K562 (cell line): ENCODE results near the gene CFAP54. TPM values are rescaled to one million over a fixed set of nuclear protein-coding genes. Genes with fewer than 3 reads are reported as not detected.
A peak's percentile ranks its signal among the peaks of the same experiment; 100 is the strongest.

Source experiments
- ATAC-seq: fragments of 200-7000 bp; cut with Tn5 transposase; 3 replicates; pipeline ENCODE4 v1.9.1; 2020; ENCODE audit warnings: moderate library complexity
- BruUV-seq: library from RNA; stranded (reverse); fragments of 400-500 nt; replicated peaks from 2 replicates; lab custom pipeline; 2021; lab: Mats Ljungman, UMichigan
- CTCF ChIA-PET: fragments of 300-600 bp; formaldehyde crosslinking; extraction: SDS; loops from one replicate; lab custom pipeline; 2021; ENCODE audit warnings: low intra/inter-chr PET ratio; lab: Yijun Ruan, JAX
- POLR2A ChIA-PET: fragments of 300-600, 350-650 bp; sonication (Branson Sonifier 250); formaldehyde crosslinking; extraction: SDS; loops from one replicate; lab custom pipeline; 2021; ENCODE audit warnings: antibody characterized with exemption, inconsistent platforms; lab: Yijun Ruan, JAX
- DNase-seq, 4 experiments: peaks; one replicate each; pipeline versions ENCODE4 v3.0.0 to v3.0.0-alpha.2; 2011 to 2018; ENCODE audit warnings: low spot score in 3 of 4, mixed read lengths in 3 of 4; ENCODE audit errors: extremely low read depth in 1 of 4
- FAIRE-seq: peaks from 2 replicates; lab custom pipeline; 2011; peaks lifted over from hg19 to GRCh38; lab: Jason Lieb, UNC
- H2AFZ ChIP-seq: 2 replicates; pipeline ENCODE4 v1.6.0; 2011; ENCODE audit warnings: low read depth, low read length, control low read depth, inconsistent platforms
- H3K27ac ChIP-seq: fragments of 200-600 bp; 3 replicates; pipeline ENCODE4 v1.8.0; 2011; ENCODE audit warnings: low read depth, mild to moderate bottlenecking, control low read depth, inconsistent platforms, low read length, moderate library complexity, mixed read lengths; ENCODE audit errors: extremely low read depth
- H3K27me3 ChIP-seq, 2 experiments: fragments of 300-600 bp in 1 of 2; 2 replicates in 1 of 2; 3 replicates in 1 of 2; pipeline versions ENCODE4 v1.6.0 to v1.8.0; 2011; ENCODE audit warnings: inconsistent platforms in 2 of 2, low read length in 2 of 2, mild to moderate bottlenecking in 1 of 2, mixed read lengths in 1 of 2, moderate library complexity in 1 of 2; ENCODE audit not compliant: control insufficient read depth in 2 of 2, insufficient read depth in 2 of 2
- H3K36me3 ChIP-seq: fragments of 300-600 bp; 3 replicates; pipeline ENCODE4 v1.8.0; 2011; ENCODE audit warnings: mild to moderate bottlenecking, low read length, inconsistent platforms; ENCODE audit not compliant: control insufficient read depth, insufficient read depth
- H3K4me1 ChIP-seq, 2 experiments: fragments of 200-600 bp in 1 of 2; replicated peaks in 1 of 2; 2 replicates in 1 of 2; 3 replicates in 1 of 2; pipeline versions ENCODE4 v1.5.1 to v1.8.0; 2011; ENCODE audit warnings: inconsistent platforms in 2 of 2, low read length in 2 of 2, mild to moderate bottlenecking in 1 of 2, mixed read lengths in 1 of 2, moderate library complexity in 1 of 2; ENCODE audit not compliant: control insufficient read depth in 2 of 2, insufficient read depth in 2 of 2
- H3K4me2 ChIP-seq: 2 replicates; pipeline ENCODE4 v1.6.1; 2011; ENCODE audit warnings: low read length, control low read depth, inconsistent platforms, mixed read lengths; ENCODE audit not compliant: insufficient read depth
- H3K4me3 ChIP-seq: fragments of 200-600 bp; sonication (generic), shearing (Covaris generic); 2 replicates; pipeline ENCODE4 v1.5.1; 2016; ENCODE audit warnings: control low read depth, inconsistent platforms
- H3K79me2 ChIP-seq: fragments of 200-600 bp; 3 replicates; pipeline ENCODE4 v1.8.0; 2011; ENCODE audit warnings: low read length, inconsistent platforms; ENCODE audit not compliant: control insufficient read depth, insufficient read depth
- H3K9ac ChIP-seq, 2 experiments: 2 replicates each; pipeline versions ENCODE4 v1.6.0 to v1.6.1; 2011; ENCODE audit warnings: low read depth in 2 of 2, low read length in 2 of 2, control low read depth in 1 of 2, inconsistent platforms in 1 of 2, mild to moderate bottlenecking in 1 of 2, mixed read lengths in 1 of 2; ENCODE audit not compliant: insufficient read depth in 1 of 2
- H3K9me1 ChIP-seq: one replicate; pipeline ENCODE4 v1.6.0; 2011; ENCODE audit warnings: inconsistent platforms, mild to moderate bottlenecking, low read length, moderate library complexity; ENCODE audit not compliant: control insufficient read depth, insufficient read depth
- H3K9me3 ChIP-seq: replicated peaks from 2 replicates; pipeline ENCODE4 v1.5.1; 2011; ENCODE audit warnings: low read depth, low read length, inconsistent platforms; ENCODE audit not compliant: control insufficient read depth, insufficient read depth
- H4K20me1 ChIP-seq: replicated peaks from 2 replicates; pipeline ENCODE4 v1.6.1; 2011; ENCODE audit warnings: low read length, inconsistent platforms, mixed read lengths; ENCODE audit not compliant: control insufficient read depth, insufficient read depth
- CEBPZ ChIP-seq: fragments of 150-350 bp; IDR thresholded peaks from 2 replicates; pipeline ENCODE4 v1.6.1; 2014; ENCODE audit warnings: low read depth, mild to moderate bottlenecking, low read length, borderline replicate concordance
- FOXP1 ChIP-seq: sonication (generic); formaldehyde crosslinking; IDR thresholded peaks from 2 replicates; pipeline ENCODE4 v1.8.0; 2022; ENCODE audit warnings: mild to moderate bottlenecking, missing genetic modification reagents
- NCOA2 ChIP-seq, 2 experiments: fragments of 450-650 bp; IDR thresholded peaks; 2 replicates each; pipeline ENCODE4 v1.6.1; 2018; ENCODE audit warnings: mild to moderate bottlenecking in 2 of 2, moderate library complexity in 1 of 2; ENCODE audit not compliant: partially characterized antibody in 2 of 2
- NCOR1 ChIP-seq: fragments of 450-650 bp; IDR thresholded peaks from 2 replicates; pipeline ENCODE4 v1.6.1; 2016; ENCODE audit warnings: mild to moderate bottlenecking, moderate library complexity
- POLR2AphosphoS5 ChIP-seq: IDR thresholded peaks from 2 replicates; pipeline ENCODE4 v1.6.1; 2011; ENCODE audit warnings: mild to moderate bottlenecking, low read depth, low read length, moderate library complexity; ENCODE audit not compliant: control insufficient read depth, insufficient read depth
- PTBP1 ChIP-seq: fragments of 200-400 bp; formaldehyde crosslinking; IDR thresholded peaks from 2 replicates; pipeline ENCODE4 v1.6.1; 2017; ENCODE audit warnings: low read depth, low read length
- RAD51 ChIP-seq: fragments of 450-650 bp; IDR thresholded peaks from 2 replicates; pipeline ENCODE4 v1.7.1; 2016; ENCODE audit warnings: low read depth, mild to moderate bottlenecking, borderline replicate concordance
- RBFOX2 ChIP-seq: fragments of 200-400 bp; formaldehyde crosslinking; IDR thresholded peaks from 2 replicates; pipeline ENCODE4 v1.6.1; 2017; ENCODE audit warnings: low read depth, mild to moderate bottlenecking, low read length, moderate library complexity
- SOX6 ChIP-seq: fragments of 450-650 bp; IDR thresholded peaks from 2 replicates; pipeline ENCODE4 v1.6.1; 2014; ENCODE audit warnings: mild to moderate bottlenecking
- TSHZ1 ChIP-seq: fragments of 250-450 bp; sonication (Bioruptor Pico); IDR thresholded peaks from 2 replicates; pipeline ENCODE4 v1.4.0; 2020; ENCODE audit warnings: mild to moderate bottlenecking, moderate library complexity
- U2AF2 ChIP-seq: fragments of 200-400 bp; formaldehyde crosslinking; optimal IDR thresholded peaks from 2 replicates; pipeline ENCODE3; 2017; ENCODE audit warnings: low read depth, mild to moderate bottlenecking, low read length
- ZC3H11A ChIP-seq: IDR thresholded peaks from 2 replicates; pipeline ENCODE4 v1.6.1; 2012; ENCODE audit warnings: low read depth, low read length, improper control_type of control experiment
- ZNF717 ChIP-seq: fragments of 250-450 bp; sonication (Bioruptor Pico); IDR thresholded peaks from 2 replicates; pipeline ENCODE4 v1.5.0; 2021
- ZNF830 ChIP-seq: fragments of 250-450 bp; sonication (Bioruptor Pico); IDR thresholded peaks from 2 replicates; pipeline ENCODE4 v1.5.0; 2021; ENCODE audit warnings: mild to moderate bottlenecking
- in situ Hi-C: fragments of 300-500 bp; cut with MboI; formaldehyde crosslinking; loops from 4 replicates; pipeline ENCODE4 v1.15.0; 2018; ENCODE audit warnings: inconsistent platforms, mixed read lengths
- intact Hi-C: fragments of 100-400 bp; cut with micrococcal nuclease; formaldehyde crosslinking; loops from 2 replicates; pipeline ENCODE4 v1.14.2; 2022
- polyA plus RNA-seq, 8 experiments: library from polyadenylated mRNA; depleted of rRNA in 4 of 8; stranded (reverse) in 5 of 8; unstranded in 3 of 8; fragments of >200 nt; fragmentation: Nextera tagmentation in 2 of 8; fragmentation: Illumina TruSeq in 1 of 8; extraction: Ambion mirVana in 2 of 8; extraction: Trizol in 1 of 8; gene quantifications; 2 replicates each; pipeline versions ENCODE4 v1.2.1 to v1.2.3, GENCODE V29; 2011 to 2014; ENCODE audit warnings: inconsistent platforms in 1 of 8, missing spikeins in 1 of 8
- total RNA-seq, 7 experiments: library from RNA; depleted of rRNA in 6 of 7; stranded (reverse); fragments of >200 nt in 6 of 7; fragmentation: Illumina TruSeq in 2 of 7; extraction: Trizol in 2 of 7; gene quantifications; 2 replicates each; pipeline versions ENCODE4 v1.2.1 to v1.2.3, GENCODE V29; 2011 to 2021; ENCODE audit warnings: low replicate concordance in 1 of 7

CFAP54 gene
- total and polyA plus RNA-seq, 9 of the 15 experiments (the other 6 are each of a cell fraction or from before 2014, with no cell fraction given): 0.03 to 0.23 (median 0.10) TPM; not detected in 3

DNA sequence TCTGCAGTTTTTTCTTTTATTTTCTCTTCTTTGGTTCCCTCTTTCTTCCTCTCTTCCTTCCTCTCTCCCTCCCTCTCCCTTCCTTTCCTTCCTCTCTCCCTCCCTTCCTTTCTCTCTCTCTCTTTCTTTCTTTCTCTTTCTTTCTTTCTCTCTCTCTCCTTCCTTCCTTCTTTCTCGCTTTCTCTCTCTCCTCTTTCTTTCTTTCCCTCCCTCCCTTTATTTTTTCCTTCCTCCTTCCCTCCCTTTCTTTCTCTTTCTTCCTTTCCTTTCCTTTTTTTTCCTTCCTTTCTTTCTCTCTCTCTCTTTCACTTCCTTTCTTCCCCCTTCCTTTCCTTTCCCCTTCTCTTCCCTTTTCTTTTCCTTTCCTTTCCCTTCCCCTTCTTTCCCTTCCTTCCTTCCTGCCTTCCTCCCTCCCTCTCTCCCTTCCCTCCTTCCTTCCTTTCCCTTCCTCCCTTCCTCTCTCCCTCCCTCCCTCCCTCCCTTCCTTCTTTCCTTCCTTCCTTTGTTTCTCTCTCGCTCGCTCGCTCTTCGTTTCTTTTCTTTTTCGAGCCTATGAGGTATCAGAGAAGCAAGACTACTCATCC, 13.7 kb downstream of the CFAP54 start (continued):
- TF ChIP-seq TSHZ1 (CRISPR knock-in tag): no peak
- TF ChIP-seq PTBP1: no peak
- 0 out of 2 replicates have a peak, but pooled peaks have one; percentile 16 for TF ChIP-seq NCOR1

GRCh38 chr12:96503976-96504375, 14.6 kb downstream of the CFAP54 start:
- Histone ChIP-seq H3K36me3 (no peaks in the 10 kb centered on the region; the same call in 2 of the 3 replicates), H3K27ac (no peak overlapping the region), H2AFZ (no peak overlapping the region), H3K9me1 (no peaks in the 10 kb centered on the region), H3K79me2 (no peaks in the 10 kb centered on the region), H3K4me3 (no peak overlapping the region), H4K20me1 (no peaks in the 10 kb centered on the region), H3K4me2 (no peak overlapping the region), H3K9ac (no peak overlapping the region), H3K9me3 (no peaks in the 10 kb centered on the region), H3K4me1 (peaks cover 5 to 21% of the 10 kb centered on the region in 2 experiments; a peak in 4 of 5 replicates), H3K27me3 (no peaks in the 10 kb centered on the region)
- FAIRE-seq (no peak), ATAC-seq (no peak), DNase-seq (no peak)
- CTCF ChIA-PET: no interaction called here
- intact Hi-C loops: loop anchor here (5.0 kb wide), 1 partner anchor 102 kb away; the partner anchor contains the start of gene CDK17
- in situ Hi-C loops: loop anchor here (25.0 kb wide), 1 partner anchor 892 kb away; no protein-coding TSS in a partner anchor
- no TSS peak for BruUV-seq
- POLR2A ChIA-PET: interaction anchor here (1.0 kb wide), 1 partner anchor 10 kb away, joined by 3 read pairs; no protein-coding TSS in a partner anchor
- TF ChIP-seq ZC3H11A (no peak), CEBPZ (no peak), SOX6 (no peak), RAD51 (no peak), NCOA2 (IDR thresholded peaks at IDR 0.05; ENCODE audit: partially characterized antibody in 2 of 2) (no peak), ZNF717 (CRISPR knock-in tag) (no peak), ZNF830 (CRISPR knock-in tag) (no peak), POLR2AphosphoS5 (no peak), FOXP1 (no peak), U2AF2 (no peak), RBFOX2 (no peak)
